H1 (cell line): Measurements from ENCODE around the gene AK6. TPM values are rescaled to one million over a fixed set of nuclear protein-coding genes. Genes with fewer than 3 reads are reported as not detected.

Experiments
- BCL11A ChIP-seq, 2 experiments: IDR thresholded peaks; one replicate each; pipeline ENCODE4 v1.6.1; 2011; ENCODE audit warnings: low read depth in 2 of 2, low read length in 2 of 2, mild to moderate bottlenecking in 2 of 2
- BRCA1 ChIP-seq: IDR thresholded peaks from 2 replicates; pipeline ENCODE4 v1.6.1; 2012; ENCODE audit warnings: low read depth, low read length, improper control_type of control experiment
- FOSL1 ChIP-seq: IDR thresholded peaks from 2 replicates; pipeline ENCODE4 v1.6.1; 2011; ENCODE audit warnings: mild to moderate bottlenecking, low read depth, low read length, moderate library complexity; ENCODE audit not compliant: insufficient read depth
- TBP ChIP-seq: IDR thresholded peaks from 2 replicates; pipeline ENCODE4 v1.6.1; 2011; ENCODE audit warnings: low read depth, low read length, improper control_type of control experiment
- polyA plus RNA-seq, 7 experiments: library from polyadenylated mRNA; depleted of rRNA in 3 of 7; stranded (reverse) in 5 of 7; unstranded in 2 of 7; fragments of >200 nt in 5 of 7; fragments of 200-250 nt in 2 of 7; gene quantifications; 1 replicate in 5 of 7; 2 replicates in 1 of 7; 4 replicates in 1 of 7; pipeline versions ENCODE4 v1.2.1 to v1.2.3, GENCODE V29; 2011 to 2013; ENCODE audit warnings: missing spikeins in 2 of 7, mixed read lengths in 2 of 7
- total RNA-seq: library from RNA; stranded (reverse); fragmentation: NEBNext Ultra II Directional; extraction: Animal tissue kit (Norgen Biotek cat#: 25700); gene quantifications from 2 replicates; pipeline ENCODE4 v1.2.1, GENCODE V29; 2021

Gene AK6
- total and polyA plus RNA-seq, 2 of the 8 experiments (the other 6 are each of a cell fraction or from before 2014, with no cell fraction given) = 22.5 to 51.2 TPM

- TF ChIP-seq BRCA1 (no peak), TBP (no peak), BCL11A (IDR thresholded peaks at IDR 0.05; ENCODE audit: low read depth in 2 of 2, low read length in 2 of 2) (no peak), FOSL1 (no peak)
Measured at GRCh38 chr5:69335341-69335935, 33.9 kb downstream of the AK6 start (continued).
